ENCODE results near the gene NFIA. TPM values are rescaled to one million over a fixed set of nuclear protein-coding genes. Genes with fewer than 3 reads are reported as not detected.

Gene NFIA
- total RNA-seq, 1 experiment from 2014 or later, result 0.35 TPM

GRCh38 chr1:61183471-61184039, 101.2 kb downstream of the NFIA start:
- Histone ChIP-seq H3K14ac (ENCODE audit: insufficient read depth, low read length) (no peak overlapping the region), H3K4me2 (ENCODE audit: insufficient read depth, insufficient read length, low read length) (no peak overlapping the region), H2BK15ac (ENCODE audit: low read depth, low read length) (no peak overlapping the region), H4K20me1 (ENCODE audit: control insufficient read depth, insufficient read depth, insufficient read length) (no peaks in the 10 kb centered on the region), H3K23me2 (ENCODE audit: insufficient read length, low read depth, low read length, poor library complexity, severe bottlenecking) (no peaks in the 10 kb centered on the region), H3K9ac (ENCODE audit: extremely low read depth, insufficient read length, low read length) (no peak overlapping the region), H2BK12ac (ENCODE audit: insufficient read length, low read depth, low read length) (no peak overlapping the region), H2AK5ac (ENCODE audit: insufficient read length, low read length) (no peak overlapping the region), H3K56ac (ENCODE audit: insufficient read length, low read depth, low read length) (no peak overlapping the region), H3K9me3 (ENCODE audit: control insufficient read depth, low read depth, low read length) (no peaks in the 10 kb centered on the region), H3K4me1 (ENCODE audit: insufficient read depth, low read length) (no peaks in the 10 kb centered on the region), H3K79me2 (ENCODE audit: insufficient read depth, low read length) (no peaks in the 10 kb centered on the region), H2AFZ (ENCODE audit: low read length) (no peak overlapping the region), H2BK5ac (ENCODE audit: insufficient read length, low read length) (no peak overlapping the region), H3T11ph (ENCODE audit: low read length) (no peak overlapping the region), H4K5ac (ENCODE audit: insufficient read length, low read depth, low read length) (no peak overlapping the region), H3K27me3 (ENCODE audit: insufficient read depth, low read length) (no peaks in the 10 kb centered on the region), H3K18ac (ENCODE audit: insufficient read length, low read depth, low read length) (no peak overlapping the region), H2BK120ac (ENCODE audit: low read depth, low read length, poor library complexity, severe bottlenecking) (no peak overlapping the region), H2BK20ac (ENCODE audit: low read depth, low read length, poor library complexity, severe bottlenecking) (no peak overlapping the region), H4K91ac (ENCODE audit: insufficient read length, low read depth, low read length) (no peak overlapping the region), H3K23ac (ENCODE audit: insufficient read length, low read depth, low read length) (no peak overlapping the region), H3K4ac (ENCODE audit: low read depth, low read length) (no peak overlapping the region), H3K79me1 (ENCODE audit: insufficient read depth, low read depth, low read length, poor library complexity, severe bottlenecking) (no peaks in the 10 kb centered on the region), H3K27ac (ENCODE audit: insufficient read length, low read depth, low read length) (no peak overlapping the region), H4K8ac (replicated peaks; ENCODE audit: insufficient read length, low read depth, low read length) (no peak overlapping the region)
- H3K27me3 Mint-ChIP-seq (ENCODE audit: low read depth), result no peaks in the 10 kb centered on the region
- H3K36me3 Mint-ChIP-seq (ENCODE audit: insufficient read depth in 1 of 3, low read depth in 3 of 3), result no peaks in the 10 kb centered on the region
- no peak overlapping the region for H3K27ac Mint-ChIP-seq
- DNase-seq, result no peak
- peaks cover 12 to 17% of the 10 kb centered on the region in 2 experiments for H3K4me1 Mint-ChIP-seq
- no peak for TF ChIP-seq CTCF (conservative IDR thresholded peaks at IDR 0.05)
- no peak overlapping the region for H3K4me3 Mint-ChIP-seq
- no peaks in the 10 kb centered on the region for H3K9me3 Mint-ChIP-seq
- WGBS (ENCODE audit: extremely low coverage, insufficient read length, low lambda C conversion rate), result no CpG with 5 or more reads among the region's 9 CpGs

All from H9 (cell line).